DMS79 (cell line): ENCODE measurements around the gene EPB41L1.

Source experiments
- DNase-seq: peaks from one replicate; lab custom pipeline; 2025; lab: John Stamatoyannopoulos, UW

Gene EPB41L1

DNA sequence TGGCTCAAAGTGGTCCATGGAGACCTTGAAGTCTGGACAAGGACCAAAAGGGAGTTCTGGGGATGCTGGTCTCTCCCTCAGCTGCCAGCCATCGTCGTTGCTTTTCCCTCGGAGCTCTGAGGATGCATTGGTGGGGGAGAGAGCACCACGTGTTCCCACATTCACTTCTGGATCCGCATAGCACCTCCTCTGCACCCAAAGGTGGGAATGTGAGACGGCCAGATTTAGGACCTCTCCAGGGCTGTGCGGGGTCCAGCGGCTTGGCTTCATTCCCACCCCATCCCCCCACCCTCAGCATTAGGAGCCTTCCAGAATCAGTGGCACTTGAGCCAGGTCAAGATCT lies 1.1 kb downstream of the EPB41L1 start:
- no peak for DNase-seq

DNA sequence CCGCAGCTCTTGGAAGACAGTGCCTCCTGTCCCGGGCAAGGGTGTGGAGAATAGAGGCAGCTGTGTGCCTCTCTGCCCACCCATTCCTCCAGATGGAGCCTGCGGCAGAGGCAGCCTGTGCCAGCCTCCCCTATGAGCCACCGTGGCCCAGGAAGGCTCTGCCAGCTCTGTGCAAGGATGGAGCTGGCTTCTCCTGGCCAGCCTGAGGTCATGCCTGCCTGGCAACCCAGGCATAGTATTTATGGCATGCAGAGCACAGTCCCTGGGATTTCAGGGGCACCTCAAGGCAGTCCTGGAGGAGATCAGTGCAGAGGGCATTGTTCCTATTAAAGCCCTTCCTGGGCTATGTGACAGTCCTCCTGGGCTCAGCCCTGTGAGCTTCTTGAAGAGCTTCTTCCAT lies 1.5 kb downstream of the EPB41L1 start:
- no peak for DNase-seq

DNA sequence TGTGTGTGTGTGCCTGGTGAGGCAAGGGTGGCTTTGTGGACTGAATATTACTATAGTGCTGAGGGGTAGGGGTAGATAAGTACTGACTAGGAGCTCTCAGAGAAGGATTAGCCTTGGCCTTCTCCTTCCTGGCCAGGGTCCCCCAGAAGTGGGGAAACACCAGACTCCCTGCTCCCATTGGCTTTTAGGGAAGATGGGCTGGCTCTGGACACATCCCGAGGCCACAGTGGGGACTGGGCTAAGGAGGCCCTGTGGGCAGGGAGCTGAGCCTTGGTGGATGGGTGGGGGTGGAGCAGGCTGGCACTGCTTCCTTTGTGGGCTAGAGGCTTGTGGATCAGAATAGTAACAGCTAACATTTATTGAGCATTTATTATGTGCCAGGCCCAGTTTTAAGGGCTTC lies 3.1 kb downstream of the EPB41L1 start:
- DNase-seq, result no peak

DNA sequence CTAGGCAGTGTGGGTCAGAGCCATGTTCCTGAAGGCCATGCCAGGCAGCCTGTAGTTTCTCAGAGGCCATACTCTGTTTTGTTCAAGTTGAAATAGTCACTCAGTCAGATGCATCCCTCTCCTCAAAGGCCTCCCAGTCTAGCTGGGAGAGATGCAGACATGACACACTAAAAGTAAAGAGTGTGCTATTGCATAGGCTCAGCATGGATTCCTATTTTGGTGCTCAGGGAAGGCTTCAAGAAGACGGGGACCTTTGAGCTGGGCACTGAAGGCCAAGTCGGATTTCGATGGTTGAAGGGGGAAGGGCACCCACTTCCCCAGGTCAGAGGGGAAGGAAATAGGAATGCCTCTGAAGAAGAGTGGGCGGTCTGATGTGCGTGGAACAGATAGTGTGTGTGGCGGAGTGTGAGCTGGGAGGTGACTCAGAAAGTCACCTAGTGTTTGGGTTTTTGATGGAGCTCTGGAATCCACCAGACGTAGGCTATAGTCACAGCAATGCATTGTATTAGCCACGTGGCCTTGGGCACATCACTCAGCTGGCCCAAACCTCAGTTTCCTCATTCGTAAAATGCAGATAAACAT lies 3.7 kb downstream of the EPB41L1 start:
- DNase-seq, result no peak

DNA sequence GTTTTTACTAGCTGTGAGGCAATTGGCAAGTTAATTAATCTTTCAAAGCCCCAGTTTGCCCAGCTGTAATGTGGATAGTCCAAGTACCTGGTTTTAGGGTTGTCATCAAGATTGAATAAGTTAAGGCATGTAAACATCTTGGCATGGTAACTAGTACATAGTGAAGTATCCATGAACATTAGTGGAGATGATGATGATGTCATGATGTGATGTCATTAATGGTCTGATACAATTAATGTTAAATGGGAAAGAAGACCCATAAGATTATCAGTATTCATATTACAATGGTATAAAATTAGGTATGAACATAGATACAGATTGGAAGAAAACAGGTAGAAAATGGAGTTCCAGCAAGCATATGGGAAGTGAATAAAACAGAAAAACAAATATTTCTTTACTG lies 5.3 kb downstream of the EPB41L1 start:
- DNase-seq, result no peak

DNA sequence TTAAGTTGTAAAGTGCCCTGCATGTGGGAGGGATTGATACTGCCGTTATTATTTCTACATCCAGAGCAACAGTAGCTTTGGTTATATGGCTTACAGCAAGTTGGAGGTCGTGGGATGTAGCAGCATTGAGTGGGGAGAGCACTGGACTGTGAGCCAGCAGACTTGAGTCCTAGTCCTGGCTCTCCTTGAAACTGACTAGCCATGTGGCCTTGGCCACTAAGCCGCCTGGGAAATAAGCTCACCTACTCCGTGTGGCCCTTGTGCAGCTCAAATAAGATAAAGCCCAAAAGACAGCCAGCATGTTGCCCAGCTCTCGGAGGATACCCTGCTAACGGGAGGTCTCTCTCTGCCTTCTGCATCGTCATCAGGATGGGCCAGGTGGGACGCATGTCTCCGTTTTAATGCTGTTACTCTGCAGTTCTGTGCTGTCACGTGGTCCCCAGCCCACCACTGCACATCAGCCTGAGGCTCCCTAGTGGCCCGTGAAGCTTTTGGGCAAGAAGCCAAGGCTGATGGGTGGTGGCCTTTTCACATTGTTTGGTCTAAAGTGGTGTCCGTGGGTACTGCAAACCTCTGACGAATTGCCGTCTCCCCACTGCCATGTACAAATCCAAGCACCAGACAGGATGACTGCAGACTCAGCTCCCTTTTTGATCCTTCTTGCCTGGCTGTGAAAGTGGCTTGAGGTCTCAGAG lies 7.9 kb downstream of the EPB41L1 start:
- DNase-seq, result peak; percentile 58

DNA sequence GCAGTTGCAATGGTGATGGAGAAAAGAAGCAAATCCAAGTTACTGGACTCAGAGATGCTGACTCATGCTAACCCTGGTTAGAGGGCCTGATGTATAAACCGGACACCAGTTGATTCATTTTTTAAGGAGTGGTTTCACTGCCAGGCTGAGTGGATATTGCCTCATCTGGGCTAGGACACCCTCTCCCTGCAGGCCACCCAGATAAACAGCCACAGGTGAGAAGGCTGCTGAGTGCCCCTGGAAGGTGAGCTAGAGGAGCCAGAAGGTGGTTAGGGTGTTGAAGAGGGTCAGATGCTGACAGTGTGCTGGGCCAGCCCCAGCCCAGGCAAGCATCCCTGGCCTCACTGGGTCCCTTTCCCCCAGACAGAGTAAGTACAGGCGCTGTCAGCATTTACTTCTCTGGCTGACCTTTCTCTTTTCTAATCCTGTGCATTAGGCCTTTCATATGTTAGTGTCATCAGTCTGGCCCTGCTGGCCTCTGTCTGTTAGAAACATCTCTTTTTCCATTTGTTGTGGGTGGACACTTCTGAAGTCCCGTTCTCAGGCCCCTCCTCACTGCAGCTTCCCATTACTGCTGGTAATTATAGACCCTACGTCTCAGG lies 13.5 kb downstream of the EPB41L1 start:
- no peak for DNase-seq

DNA sequence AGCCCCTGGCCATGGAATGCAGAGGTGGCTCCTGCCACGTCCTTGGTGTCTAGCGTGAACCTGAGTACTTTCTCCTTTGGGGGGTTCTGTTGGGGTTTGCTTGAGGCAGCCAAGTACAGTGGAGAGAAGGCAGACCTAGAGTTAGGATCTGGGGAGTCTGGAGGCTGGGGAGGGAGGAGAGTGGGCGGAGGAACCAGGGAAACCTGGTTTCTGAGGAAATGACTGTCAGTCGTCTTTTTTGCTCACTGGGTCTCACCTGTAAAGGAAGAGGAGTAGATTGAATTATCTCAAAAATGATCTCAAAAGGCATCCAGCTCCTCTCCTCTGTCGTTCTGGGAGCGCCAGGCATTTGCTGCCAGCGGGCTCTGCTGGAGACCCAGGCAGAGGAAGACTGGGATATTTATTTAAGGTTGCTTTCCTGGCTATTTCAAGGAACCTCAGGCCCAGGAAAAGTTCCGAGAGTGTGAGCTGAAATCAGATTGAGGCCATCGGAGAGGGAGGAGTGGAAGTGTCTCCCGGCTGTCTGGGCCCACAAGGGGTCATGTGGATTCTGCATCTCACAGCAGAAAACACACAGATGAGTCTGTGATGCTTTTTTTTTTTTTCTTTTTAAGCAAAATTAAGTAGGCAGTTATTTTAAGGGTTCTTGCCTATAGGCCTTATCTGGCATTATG lies 16.1 kb downstream of the EPB41L1 start:
- no peak for DNase-seq

DNA sequence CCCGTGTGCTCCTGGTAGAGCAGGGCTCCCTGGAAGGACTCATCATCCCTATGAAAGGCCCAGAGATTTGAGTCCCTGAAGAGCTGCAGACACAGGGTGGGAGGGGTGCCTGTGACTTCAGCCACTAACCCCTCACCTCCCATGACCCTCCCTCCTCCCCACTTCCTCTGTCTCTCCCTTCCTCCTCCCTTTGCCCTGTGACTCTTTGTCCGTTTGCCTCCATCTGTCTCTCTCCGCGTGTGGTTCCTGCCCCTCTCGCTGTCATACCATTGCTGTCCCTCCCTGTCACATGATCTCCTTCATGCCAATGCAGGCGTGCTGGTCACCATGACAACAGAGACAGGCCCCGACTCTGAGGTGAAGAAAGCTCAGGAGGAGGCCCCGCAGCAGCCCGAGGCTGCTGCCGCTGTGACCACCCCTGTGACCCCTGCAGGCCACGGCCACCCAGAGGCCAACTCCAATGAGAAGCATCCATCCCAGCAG lies 19.0 kb downstream of the EPB41L1 start:
- DNase-seq, result peak; percentile 71

DNA sequence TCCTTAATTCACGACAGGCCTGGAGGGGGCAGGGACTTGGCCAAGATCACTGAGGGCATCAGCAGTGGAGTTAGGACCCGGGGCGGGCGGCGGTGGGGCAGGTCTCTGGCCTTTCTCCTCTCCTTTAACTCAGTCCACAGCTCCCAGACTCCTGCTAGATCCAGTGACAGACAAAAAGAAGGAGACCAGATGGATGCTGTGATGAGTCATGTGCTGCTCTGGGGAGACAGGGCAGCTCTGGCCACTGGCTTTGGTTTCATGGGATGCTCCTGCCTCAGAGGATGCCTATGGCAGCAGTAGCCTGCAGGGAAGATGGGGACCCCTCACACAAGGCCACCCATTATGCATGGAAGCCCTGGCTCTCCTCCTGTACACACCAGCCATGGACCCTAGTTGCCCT lies 20.5 kb downstream of the EPB41L1 start:
- no peak for DNase-seq

DNA sequence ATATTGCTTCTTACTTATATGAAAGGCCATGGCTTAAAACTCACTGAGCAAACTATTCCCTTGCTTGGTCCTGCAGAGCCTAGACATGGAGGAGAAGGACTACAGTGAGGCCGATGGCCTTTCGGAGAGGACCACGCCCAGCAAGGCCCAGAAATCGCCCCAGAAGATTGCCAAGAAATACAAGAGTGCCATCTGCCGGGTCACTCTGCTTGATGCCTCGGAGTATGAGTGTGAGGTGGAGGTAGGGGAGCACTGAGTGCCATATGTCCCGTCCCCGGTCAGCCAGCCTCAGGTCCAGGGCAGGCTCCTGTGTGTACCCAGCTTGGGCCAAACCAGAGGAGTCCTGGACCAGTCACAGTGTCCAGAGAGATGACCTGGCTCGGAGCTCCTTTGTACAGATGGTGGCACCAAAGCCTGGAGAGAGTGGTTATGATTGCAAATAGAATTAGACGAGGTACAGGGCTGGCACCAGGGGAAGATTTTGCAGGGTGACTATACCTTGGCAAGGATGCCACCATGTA lies 21.0 kb downstream of the EPB41L1 start:
- DNase-seq, result no peak

DNA sequence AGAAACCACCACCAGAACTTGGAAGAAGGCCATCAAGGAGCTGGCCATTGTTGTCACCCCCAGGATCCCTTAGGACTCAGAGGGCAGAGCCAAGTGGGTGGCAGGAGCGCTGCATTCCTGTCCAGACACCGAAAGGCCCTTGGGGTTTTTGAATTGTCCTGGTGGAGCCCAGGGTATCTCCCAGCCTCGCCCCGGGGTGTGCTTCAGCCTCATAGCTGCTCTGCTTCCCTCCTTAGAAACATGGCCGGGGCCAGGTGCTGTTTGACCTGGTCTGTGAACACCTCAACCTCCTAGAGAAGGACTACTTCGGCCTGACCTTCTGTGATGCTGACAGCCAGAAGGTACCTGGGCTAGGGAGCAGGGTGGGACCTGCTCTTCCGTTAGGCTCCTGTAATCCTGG lies 23.2 kb downstream of the EPB41L1 start:
- no peak for DNase-seq

DNA sequence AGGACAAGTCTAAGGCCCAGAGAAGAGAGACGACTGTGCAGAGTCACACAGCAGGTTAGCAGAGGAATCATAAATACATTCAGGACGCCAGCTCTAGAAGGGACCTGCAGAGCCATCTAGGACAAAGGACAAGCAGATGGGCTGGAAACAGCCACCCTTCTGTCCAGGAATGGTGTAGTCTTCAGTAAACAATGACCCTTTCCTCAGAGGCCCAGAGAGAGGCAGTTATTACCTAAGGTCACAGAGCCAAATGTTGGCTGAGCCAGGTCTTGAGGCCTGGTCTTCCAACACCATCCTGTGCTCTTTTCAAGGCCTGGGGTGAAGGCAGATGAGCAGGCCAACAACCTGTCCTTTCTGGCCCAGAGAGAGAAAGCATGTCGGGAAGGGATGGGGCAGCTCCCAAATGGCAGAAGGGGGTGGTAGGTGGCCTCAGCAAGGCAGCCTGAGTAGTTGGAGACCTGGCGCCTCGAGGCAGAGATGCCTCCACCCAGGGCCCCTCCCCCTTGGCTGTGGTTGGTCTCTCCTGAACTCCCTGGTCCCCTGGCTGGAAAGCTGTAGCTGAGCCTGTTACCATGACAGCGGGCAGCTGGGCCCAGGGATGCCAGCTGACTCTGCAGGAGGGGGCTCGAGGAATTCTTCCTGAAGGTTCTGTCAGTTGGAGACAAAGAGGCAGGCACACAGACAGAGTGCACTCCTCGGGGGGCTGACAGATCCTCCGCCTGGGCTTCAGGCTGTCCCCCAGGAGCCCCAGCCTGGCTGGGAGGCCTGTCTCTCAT lies 24.8 kb downstream of the EPB41L1 start:
- DNase-seq, result no peak

DNA sequence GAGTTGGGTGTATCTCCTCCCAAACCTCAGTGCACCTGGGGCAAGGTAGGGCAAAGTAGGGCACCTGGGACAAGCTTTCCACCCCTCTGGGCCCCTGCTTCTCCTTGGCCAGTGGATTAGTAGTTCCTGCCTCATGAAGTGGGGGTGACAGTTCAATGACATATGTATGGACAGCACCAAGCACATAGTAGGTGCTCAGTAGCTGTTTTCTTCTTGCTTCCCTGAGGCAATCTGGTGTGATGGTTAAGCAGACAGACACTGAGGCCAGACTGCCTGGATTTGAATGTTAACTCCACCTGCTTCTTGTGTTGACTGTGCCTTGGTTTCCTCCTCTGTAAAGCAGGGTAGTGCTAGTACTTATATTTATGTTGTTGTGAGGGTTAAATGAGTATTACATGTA lies 25.8 kb downstream of the EPB41L1 start:
- DNase-seq, result no peak

DNA sequence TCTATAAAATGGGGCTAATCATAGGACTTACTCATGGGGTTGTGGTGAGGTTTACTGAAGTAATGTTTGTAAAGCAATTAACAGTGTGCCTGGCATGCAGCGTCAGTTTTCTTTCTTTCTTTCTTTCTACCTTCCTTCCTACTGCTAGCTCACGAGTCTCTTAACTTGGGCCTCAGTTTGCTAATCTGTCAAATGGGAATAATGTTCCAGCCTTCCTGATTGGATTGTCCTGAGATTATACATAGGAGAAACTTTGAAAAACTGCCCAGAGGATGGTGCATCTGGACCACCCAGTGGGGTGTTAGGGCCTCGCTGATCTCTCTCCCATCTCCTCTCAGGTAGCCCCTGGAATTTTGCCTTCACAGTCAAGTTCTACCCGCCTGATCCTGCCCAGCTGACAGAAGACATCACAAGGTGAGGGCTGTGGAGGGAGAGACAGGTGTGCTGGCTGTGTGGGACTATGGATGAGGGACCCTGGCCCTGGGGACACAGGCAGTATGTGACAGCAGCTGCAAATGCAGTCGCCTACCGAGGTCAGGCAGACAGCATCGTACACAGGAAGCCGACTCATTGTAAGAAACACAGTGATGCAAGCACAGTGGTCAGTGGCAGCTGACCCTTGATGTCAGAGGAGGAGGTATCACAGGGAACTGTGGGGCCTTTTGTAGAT lies 27.5 kb downstream of the EPB41L1 start:
- no peak for DNase-seq

DNA sequence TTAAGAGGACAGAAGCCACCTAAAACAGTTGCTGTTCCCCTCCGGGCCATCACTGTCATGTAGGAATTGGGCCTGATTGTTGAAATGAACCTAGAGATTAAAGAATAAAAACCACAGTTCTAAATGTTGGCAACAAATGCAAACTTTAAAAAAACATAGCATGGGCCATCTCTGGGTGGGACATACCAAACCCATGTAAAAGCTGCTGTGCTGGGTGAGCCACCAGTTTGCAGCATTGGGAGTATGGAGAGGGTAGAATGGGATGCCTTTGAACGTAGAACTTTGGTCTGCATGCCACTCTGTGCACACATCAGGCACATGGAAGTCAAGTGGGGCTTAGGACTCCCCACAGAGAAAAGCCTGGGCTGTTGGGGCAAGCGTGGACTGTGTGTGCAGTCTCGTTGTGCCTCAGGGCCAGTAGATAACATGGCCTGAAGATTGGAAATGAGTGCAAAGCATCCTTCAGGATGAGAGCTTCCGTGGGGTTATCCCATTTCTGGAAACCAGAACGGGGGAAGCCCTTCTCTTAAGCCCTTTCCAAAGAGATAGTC lies 28.1 kb downstream of the EPB41L1 start:
- no peak for DNase-seq

DNA sequence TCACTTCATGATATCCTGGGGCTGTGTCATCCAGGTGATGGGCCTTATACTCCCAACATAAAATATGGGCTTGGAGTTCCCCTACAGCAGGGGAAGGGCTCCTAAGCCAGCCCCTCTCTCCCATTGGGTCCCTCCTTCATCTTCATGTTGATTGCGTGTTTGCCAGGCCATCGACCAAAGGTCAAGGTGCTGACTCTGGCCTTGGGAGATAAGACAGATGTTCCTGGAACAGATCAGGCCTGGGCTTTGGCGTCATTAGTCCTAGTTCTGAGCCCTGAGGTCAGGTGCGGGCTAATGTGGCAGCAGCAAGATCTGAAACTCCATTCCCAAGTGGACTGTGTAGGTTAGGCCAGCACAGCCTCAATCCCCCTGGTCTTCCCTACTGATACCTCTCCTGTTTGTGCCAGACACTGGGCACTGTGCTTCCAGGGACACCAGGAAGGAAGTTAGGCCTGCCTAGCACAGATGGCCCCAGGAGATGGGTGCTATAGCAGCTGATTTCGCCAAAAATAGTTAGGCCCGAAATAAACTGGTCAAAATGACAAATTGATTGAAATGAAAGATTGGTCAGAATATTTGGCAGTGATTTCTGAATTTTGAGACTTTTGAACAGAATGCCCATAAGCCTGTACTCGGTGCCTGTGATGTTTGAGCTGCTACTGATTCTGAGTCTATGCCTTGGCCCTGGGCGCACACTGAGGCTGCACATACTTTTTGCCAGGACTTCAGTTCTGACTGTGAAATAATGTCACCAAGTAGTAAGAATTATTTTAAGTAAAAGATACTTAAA lies 28.8 kb downstream of the EPB41L1 start:
- no peak for DNase-seq

DNA sequence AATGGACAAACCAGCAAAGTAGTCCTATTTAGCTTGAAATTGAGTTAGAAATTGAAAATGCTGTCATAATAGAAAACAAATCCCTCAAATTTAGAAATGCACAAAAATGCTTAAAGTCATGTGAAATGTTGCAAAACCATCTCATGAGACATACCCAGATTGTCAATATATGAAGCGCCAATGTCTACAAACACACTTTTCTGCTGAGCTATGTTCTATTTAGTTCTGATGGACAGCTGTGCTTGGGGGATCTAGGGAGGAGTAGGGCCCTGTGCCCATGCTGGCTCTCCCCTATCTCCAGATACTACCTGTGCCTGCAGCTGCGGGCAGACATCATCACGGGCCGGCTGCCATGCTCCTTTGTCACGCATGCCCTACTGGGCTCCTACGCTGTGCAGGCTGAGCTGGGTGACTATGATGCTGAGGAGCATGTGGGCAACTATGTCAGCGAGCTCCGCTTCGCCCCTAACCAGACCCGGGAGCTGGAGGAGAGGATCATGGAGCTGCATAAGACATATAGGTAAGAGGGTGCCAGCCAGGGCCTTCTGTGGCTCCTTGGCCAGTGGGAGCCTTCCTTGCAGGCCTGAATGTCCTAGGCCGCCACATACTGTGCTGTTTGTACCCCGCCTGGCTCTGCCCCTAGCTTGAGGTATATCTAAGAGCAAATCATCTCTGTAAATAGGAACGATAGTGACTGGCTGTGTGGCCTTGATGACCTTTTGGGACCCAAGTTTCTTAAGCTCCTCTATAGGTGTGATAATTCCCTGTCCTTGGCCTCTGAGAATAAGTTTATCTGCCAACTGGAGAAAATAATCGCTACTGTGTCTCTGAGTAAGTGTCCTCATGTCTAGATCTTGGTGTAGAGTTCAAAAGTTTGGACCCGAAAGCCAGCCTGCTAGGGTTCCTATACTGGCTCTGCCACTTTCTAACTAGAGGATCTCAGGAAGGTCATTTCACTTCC lies 30.6 kb downstream of the EPB41L1 start:
- DNase-seq, result no peak
